HG03196 (cell line): ENCODE measurements around the gene PSMG2.
"Not testable (repeated sequence)": the region's sequence is repeated elsewhere in the genome, so short reads cannot be mapped to it uniquely, and the experiment has no call there.

Experiments
- ATAC-seq: cut with Tn5 transposase; IDR thresholded peaks from one replicate; pipeline ENCODE4 v1.9.1; 2021; ENCODE audit not compliant: unreplicated experiment

Gene PSMG2

GRCh38 chr18:12758566-12758965 is 55.7 kb downstream of the PSMG2 start:
- ATAC-seq, result not testable (repeated sequence)

- ATAC-seq, result no peak
Observed at GRCh38 chr18:12765126-12765525, 62.3 kb downstream of the PSMG2 start.

GRCh38 chr18:12765586-12765985 is 62.7 kb downstream of the PSMG2 start:
- ATAC-seq, result no peak

- no peak for ATAC-seq
Observed at GRCh38 chr18:12766986-12767433, 64.2 kb downstream of the PSMG2 start.

DNA sequence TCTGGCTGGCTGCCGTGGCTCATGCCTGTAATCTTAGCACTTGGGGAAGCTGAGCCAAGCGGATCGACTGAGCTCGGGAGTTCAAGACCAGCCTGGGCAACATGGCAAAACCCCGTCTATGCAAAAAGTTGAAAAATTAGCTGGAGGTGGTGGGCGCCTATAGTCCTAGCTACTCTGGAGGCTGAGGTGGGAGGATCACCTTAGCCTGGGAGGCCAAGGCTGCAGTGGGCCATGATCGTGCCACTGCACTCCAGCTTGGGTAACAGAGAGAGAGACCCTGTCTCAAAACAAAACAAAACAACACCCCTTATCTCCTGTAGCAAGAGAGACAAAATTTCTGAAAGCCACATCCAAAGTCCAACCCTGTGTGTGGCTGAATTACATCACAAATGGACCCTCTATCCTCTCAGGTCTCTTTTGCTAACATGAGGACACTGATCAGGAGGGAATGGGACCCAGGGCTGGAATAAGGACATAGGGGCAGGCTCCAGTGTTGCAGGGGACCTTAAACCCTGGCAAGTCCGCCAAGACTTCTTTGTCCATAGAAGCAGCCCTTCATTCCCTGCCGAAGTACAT is 64.8 kb downstream of the PSMG2 start:
- no peak for ATAC-seq

DNA sequence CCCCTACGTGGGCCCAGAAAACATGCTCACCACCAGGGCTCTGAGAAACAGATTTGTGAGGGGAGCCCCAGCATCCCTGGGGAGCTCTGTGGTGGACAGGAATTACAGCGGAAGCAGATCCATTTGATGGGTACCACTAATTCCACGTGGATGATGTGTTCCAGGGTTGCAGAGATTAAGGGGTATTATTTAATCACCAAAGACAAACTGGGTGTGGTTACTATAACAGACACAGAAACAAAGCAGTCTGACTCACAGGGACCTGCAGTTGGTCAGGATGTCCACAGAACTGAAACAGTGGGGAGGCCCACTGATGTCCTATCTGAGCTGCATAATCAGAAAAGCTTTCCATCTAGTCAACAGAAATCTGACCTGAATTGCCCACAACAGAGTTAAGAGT is 65.8 kb downstream of the PSMG2 start:
- no peak for ATAC-seq

DNA sequence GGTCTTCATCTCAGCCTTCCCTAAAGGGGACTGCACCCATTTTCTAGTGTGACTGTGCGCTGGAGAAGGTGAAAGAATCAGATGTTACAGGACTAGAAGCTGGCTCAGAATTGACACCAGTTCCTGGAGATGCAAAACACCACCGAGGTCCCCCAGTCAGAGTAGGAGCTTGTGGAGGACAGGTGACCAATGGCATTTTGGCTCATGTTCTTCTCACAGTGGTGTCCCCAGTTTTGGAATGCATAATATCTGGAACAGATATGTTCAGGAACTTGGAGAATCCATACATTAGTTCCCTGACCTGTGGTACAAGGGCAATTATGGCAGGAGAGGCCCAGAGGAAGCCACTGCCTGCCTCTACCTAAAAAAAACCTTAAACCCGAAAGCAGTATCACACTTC is 66.3 kb downstream of the PSMG2 start:
- ATAC-seq, result no peak

GRCh38 chr18:12769644-12770440 is 67.0 kb downstream of the PSMG2 start:
- ATAC-seq, result no peak

DNA sequence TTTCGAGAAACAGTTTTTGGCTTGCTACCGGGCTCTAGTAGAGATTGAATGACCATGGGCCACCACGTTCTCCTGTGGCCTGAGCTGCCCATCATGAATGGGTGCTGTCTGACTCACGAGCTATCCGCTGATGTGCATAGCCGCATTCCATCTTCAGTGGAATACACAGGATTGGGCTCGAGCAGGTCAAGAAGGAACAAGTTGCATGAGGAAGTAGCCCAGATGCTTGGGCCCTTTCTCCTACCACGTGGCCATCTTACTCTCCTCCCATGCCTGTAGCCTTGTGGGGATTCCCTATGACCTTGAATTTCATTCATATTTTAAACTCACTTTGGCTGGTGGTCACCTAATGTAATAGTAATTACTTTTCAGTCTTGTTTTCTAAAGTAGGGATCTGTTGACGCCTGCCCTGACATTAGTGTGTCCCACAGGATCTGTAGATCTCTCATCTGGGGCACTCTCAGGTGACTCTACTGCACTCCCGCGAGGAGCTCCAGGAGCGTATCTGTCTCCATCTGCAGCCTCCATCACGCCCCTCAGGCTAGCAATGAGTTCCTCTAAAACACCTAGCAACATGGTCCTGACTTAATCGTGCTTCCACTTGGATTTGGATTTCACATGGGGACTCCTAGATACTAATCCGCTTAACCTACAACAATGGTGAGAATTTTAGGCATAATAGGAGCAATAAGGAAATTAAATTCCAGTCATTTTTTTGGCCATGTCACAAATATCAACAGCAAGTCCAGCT is 67.8 kb downstream of the PSMG2 start:
- ATAC-seq, result no peak

GRCh38 chr18:12772111-12772510 is 69.3 kb downstream of the PSMG2 start:
- no peak for ATAC-seq

GRCh38 chr18:12773369-12773768 is 70.5 kb downstream of the PSMG2 start:
- ATAC-seq, result no peak

GRCh38 chr18:12774982-12775381 is 72.1 kb downstream of the PSMG2 start:
- ATAC-seq, result no peak
